PC-9 (cell line): ENCODE data around the gene PRIMA1.

Experiments
- EZH2 ChIP-seq: fragments of 200-600 bp; sonication (generic); IDR thresholded peaks from 2 replicates; pipeline ENCODE4 v1.8.0; 2017; ENCODE audit warnings: antibody characterized with exemption, low read depth
- TF ChIP-seq, protein P1 (sequence below): fragments of 200-600 bp; sonication (generic); conservative IDR thresholded peaks from 2 replicates; pipeline ENCODE4 v1.6.1; 2017; ENCODE audit warnings: mixed run types, antibody characterized with exemption, mild to moderate bottlenecking, moderate library complexity

DNA sequence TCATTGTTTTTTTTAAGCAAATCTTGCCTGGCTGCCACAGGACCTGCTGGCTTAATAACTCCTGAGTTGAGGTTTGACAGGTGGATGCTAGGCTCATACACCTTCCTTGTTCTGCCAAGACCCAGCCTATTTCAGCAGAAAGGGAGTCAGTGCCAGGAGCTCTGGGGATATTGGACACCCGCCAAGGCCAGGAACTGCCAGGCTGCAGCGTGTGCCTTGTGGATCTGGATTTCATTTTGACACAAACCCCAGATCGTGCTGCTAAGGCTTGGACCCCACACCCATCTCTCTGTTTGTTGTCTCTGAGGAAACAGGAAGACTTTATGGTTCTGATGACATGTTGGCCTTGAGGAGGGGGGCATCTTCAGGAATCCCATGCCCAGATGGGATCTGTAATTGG lies 44.4 kb upstream of the PRIMA1 start:
- TF ChIP-seq, protein P1, sequence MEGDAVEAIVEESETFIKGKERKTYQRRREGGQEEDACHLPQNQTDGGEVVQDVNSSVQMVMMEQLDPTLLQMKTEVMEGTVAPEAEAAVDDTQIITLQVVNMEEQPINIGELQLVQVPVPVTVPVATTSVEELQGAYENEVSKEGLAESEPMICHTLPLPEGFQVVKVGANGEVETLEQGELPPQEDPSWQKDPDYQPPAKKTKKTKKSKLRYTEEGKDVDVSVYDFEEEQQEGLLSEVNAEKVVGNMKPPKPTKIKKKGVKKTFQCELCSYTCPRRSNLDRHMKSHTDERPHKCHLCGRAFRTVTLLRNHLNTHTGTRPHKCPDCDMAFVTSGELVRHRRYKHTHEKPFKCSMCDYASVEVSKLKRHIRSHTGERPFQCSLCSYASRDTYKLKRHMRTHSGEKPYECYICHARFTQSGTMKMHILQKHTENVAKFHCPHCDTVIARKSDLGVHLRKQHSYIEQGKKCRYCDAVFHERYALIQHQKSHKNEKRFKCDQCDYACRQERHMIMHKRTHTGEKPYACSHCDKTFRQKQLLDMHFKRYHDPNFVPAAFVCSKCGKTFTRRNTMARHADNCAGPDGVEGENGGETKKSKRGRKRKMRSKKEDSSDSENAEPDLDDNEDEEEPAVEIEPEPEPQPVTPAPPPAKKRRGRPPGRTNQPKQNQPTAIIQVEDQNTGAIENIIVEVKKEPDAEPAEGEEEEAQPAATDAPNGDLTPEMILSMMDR = no peak
- TF ChIP-seq EZH2 = no peak
